NT2/D1 (cell line): ENCODE results near the gene SERP1.

Source experiments
- DNase-seq: peaks from one replicate; pipeline ENCODE4 v3.0.0-alpha.2; 2011; ENCODE audit warnings: low read depth, low spot score
- H3K27me3 ChIP-seq: 2 replicates; pipeline ENCODE4 v1.6.0; 2011; ENCODE audit warnings: mild to moderate bottlenecking; ENCODE audit not compliant: insufficient read length, insufficient read depth
- H3K36me3 ChIP-seq: 2 replicates; pipeline ENCODE4 v1.6.1; 2011; ENCODE audit warnings: mild to moderate bottlenecking, low read length, mixed read lengths; ENCODE audit not compliant: insufficient read depth, insufficient read length
- H3K4me1 ChIP-seq: 2 replicates; pipeline ENCODE4 v1.5.1; 2011; ENCODE audit not compliant: insufficient read depth, insufficient read length
- H3K4me3 ChIP-seq: 2 replicates; pipeline ENCODE4 v1.5.1; 2011; ENCODE audit warnings: low read depth; ENCODE audit not compliant: insufficient read length
- H3K9ac ChIP-seq: 2 replicates; pipeline ENCODE4 v1.6.0; 2011; ENCODE audit warnings: low read depth; ENCODE audit not compliant: insufficient read length
- H3K9me3 ChIP-seq: 2 replicates; pipeline ENCODE4 v1.5.1; 2011; ENCODE audit warnings: mild to moderate bottlenecking, low read length; ENCODE audit not compliant: insufficient read depth
- SUZ12 ChIP-seq: IDR thresholded peaks from 2 replicates; pipeline ENCODE4 v1.6.1; 2011; ENCODE audit not compliant: insufficient read length, insufficient read depth; ENCODE audit errors: extremely low read depth
- YY1 ChIP-seq: IDR thresholded peaks from 2 replicates; pipeline ENCODE4 v1.6.1; 2011; ENCODE audit not compliant: insufficient read length, insufficient read depth
- ZNF274 ChIP-seq: IDR thresholded peaks from 2 replicates; pipeline ENCODE4 v1.6.1; 2011; ENCODE audit warnings: mild to moderate bottlenecking, low read depth, low read length

The SERP1 gene

DNA sequence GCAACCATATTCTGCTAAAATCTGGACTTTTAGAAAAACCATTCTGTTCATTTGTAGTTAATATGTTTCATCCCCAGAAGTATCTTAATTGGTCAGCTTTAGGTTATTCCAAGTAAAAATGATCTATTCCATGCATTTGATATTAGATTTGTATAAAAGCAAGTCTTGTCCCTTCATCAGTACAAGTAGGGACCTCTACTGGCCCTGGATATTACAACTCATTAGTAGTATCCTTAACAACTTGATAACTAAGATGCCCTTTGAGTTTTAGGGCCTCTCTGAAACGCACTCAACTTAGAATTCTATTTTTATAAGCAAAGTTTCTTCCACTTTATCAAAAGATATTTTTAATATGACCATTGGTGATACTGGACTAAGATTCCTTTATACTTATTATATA is 31.6 kb upstream of the SERP1 start:
- H3K4me3 ChIP-seq = no peak overlapping the region
- no peak overlapping the region for H3K9ac ChIP-seq
- no peak for DNase-seq
- peaks cover 81% of the 10 kb centered on the region for H3K36me3 ChIP-seq
- H3K27me3 ChIP-seq = no peaks in the 10 kb centered on the region
- TF ChIP-seq YY1 (no peak), SUZ12 (no peak), ZNF274 (no peak)
- no peaks in the 10 kb centered on the region for H3K4me1 ChIP-seq
- no peaks in the 10 kb centered on the region for H3K9me3 ChIP-seq

DNA sequence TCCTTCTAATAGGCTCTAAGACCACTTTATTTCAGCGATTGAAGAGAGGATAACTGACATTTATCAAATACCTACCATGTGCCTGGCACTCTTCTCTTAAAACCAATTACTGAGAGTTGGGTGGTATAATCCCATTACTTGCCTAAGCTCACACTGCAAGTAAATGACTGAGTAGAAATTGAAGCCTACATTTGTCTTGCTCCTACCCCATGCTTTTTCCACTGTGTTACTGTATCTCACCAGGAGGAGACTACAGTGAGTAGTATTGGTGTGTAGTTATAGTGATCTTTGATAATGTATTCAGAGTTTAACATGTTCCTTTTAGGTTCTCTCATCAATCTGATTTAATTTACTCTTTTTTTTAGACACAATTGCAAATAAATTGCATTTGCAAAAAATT is 21.0 kb upstream of the SERP1 start:
- Histone ChIP-seq H3K4me3 (no peak overlapping the region), H3K27me3 (no peaks in the 10 kb centered on the region), H3K9ac (no peak overlapping the region), H3K9me3 (no peaks in the 10 kb centered on the region), H3K4me1 (no peaks in the 10 kb centered on the region), H3K36me3 (peaks cover 92% of the 10 kb centered on the region)
- no peak for DNase-seq
- TF ChIP-seq SUZ12 = no peak
- no peak for TF ChIP-seq ZNF274
- no peak for TF ChIP-seq YY1

DNA sequence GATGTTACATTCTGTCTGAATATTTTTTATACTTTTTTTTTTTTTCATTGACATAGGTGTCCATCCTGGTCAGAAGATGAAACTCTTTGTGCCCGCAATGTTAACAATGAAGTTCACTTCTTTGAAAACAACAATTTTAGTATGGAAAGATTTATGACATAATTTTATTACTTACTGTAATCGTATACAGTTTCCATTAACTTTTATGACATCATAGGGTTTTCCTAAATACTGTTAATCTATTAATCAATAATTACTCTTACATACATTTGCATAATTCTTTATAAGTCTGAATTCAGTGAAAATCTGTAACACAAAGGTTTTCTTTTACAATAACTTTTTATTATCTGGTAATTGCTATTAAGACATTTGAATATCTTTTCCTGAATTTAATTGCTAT is 17.9 kb upstream of the SERP1 start:
- Histone ChIP-seq H3K9me3 (no peaks in the 10 kb centered on the region), H3K27me3 (no peaks in the 10 kb centered on the region), H3K4me3 (no peak overlapping the region), H3K4me1 (no peaks in the 10 kb centered on the region), H3K9ac (no peak overlapping the region), H3K36me3 (peaks cover 78% of the 10 kb centered on the region)
- TF ChIP-seq SUZ12 (no peak), ZNF274 (no peak), YY1 (no peak)
- no peak for DNase-seq

DNA sequence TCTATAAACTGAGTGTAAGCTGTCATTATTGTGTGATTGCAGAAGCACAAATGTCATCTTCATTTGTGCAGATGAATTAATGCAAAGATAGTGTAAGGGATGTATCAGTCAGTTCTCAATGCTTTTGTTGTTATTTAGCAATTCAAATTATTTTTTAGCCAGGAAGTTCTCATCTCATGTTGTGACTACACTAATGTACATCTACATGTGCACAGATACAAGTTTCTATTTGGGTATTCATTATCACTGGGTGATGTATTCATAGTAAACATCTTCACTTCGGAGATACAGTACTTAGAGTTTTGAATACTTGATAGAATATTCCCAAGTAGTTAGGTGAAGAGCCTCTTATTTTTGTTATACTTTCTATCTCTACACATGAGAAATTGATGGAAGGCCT is 11.4 kb upstream of the SERP1 start:
- no peak for DNase-seq
- peaks cover 69% of the 10 kb centered on the region for H3K36me3 ChIP-seq
- no peak for TF ChIP-seq ZNF274
- no peak for TF ChIP-seq SUZ12
- TF ChIP-seq YY1 = no peak

DNA sequence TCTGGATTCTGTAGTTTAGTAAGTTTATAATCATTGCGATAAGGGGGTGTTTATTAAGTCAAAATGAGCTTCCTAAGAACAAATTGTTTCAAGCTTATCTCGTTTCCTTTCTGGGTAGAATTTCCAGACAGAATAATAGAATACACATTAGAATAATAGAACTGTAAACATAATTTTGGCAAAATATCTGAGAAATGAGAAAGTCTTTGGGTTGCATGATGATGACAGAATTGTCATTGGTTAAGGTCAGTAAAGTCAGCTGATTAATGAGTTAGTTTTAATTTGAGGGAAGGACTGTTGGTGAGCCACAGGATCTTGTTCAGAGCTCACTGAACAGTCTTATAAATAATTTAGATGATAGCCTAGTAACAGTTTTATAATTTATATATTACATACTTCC is 10.5 kb upstream of the SERP1 start:
- H3K9me3 ChIP-seq = no peaks in the 10 kb centered on the region
- H3K4me1 ChIP-seq = no peaks in the 10 kb centered on the region
- no peaks in the 10 kb centered on the region for H3K27me3 ChIP-seq
- no peak overlapping the region for H3K4me3 ChIP-seq
- TF ChIP-seq ZNF274 (no peak), YY1 (no peak), SUZ12 (no peak)
- H3K36me3 ChIP-seq = peaks cover 71% of the 10 kb centered on the region
- DNase-seq = no peak
- H3K9ac ChIP-seq = no peak overlapping the region

More for the DNA sequence above, 11.4 kb upstream of the SERP1 start:
- Histone ChIP-seq H3K9ac (no peak overlapping the region), H3K4me1 (no peaks in the 10 kb centered on the region), H3K4me3 (no peak overlapping the region), H3K9me3 (no peaks in the 10 kb centered on the region), H3K27me3 (no peaks in the 10 kb centered on the region)

DNA sequence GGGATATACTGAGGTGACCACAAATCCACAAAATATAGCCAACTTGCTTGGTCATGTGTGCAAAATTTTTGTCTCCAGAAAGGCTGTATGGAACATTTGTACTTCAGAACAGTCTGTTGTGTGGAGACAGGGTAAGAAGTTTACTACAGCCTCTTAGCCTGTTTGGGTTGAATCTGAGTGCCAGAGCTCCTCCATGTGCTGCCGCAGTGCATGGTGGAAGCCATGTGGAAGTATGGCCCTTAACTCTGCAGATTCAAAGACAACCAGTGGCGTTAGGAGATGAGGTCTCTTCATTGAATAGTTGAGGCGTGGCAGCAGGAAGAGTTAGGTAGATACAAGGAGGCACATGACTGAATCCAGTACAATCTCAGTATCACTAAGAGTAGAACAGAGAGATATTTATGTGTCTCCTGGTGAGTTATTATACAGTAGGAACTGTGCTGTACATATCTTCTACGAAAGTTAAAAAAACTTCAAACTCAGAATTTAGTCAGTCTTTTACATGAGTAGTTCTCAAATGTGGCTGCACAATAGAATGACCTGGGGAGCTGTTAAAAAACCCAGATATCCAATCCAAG is 9.7 kb upstream of the SERP1 start:
- DNase-seq = no peak
- no peaks in the 10 kb centered on the region for H3K9me3 ChIP-seq
- H3K4me3 ChIP-seq = no peak overlapping the region
- H3K4me1 ChIP-seq = no peaks in the 10 kb centered on the region
- H3K9ac ChIP-seq = no peak overlapping the region
- peaks cover 77% of the 10 kb centered on the region for H3K36me3 ChIP-seq
- TF ChIP-seq SUZ12 (no peak), YY1 (no peak), ZNF274 (no peak)
- H3K27me3 ChIP-seq = no peaks in the 10 kb centered on the region

DNA sequence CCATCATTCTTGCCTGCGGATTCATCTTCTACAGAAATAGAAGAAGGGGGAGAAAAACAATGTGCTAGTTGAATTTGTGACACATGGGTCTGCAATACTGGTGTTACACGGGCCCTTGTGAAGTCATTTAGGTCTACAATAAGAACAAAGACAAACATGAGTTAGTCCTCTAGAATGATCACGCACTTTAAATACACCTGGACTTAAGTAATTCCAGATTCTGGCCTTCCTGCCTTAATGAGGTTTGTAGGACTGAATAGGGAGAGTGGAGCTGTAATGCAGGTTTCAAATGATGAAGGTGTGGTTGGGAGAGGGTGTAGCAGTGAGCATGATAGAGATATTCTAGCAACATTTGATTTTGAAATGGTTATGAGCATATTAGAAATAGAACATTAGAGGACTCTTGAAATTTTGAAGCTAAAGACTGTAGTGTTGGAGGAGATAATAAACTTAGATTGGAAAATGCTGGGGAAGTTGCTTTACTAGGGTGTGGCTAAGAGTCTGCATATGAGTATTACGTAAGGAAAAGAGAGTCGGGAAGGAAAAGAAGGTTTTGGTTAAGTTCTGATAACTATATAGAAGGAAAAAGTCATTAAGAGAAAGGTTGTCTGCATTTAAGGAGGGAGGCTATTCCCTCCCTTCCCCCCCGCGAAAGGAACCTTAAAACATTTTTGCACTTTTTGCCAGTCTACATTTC is 897 bp upstream of the SERP1 start:
- Histone ChIP-seq H3K4me1 (no peaks in the 10 kb centered on the region), H3K4me3 (peak overlapping the region; percentile 95), H3K9ac (peak overlapping the region; percentile 73), H3K27me3 (no peaks in the 10 kb centered on the region), H3K36me3 (peaks cover 68% of the 10 kb centered on the region), H3K9me3 (no peaks in the 10 kb centered on the region)
- no peak for TF ChIP-seq SUZ12
- no peak for TF ChIP-seq ZNF274
- TF ChIP-seq YY1 = no peak
- no peak for DNase-seq
